Renal cortical epithelial cell (primary cell): ENCODE data around the gene KRTAP29-1. TPM values are rescaled to one million over a fixed set of nuclear protein-coding genes. Genes with fewer than 3 reads are reported as not detected.
"Not testable (repeated sequence)": the region's sequence is repeated elsewhere in the genome, so short reads cannot be mapped to it uniquely, and the experiment has no call there.

Source experiments
- DNase-seq: peaks from one replicate; pipeline ENCODE4 v3.0.0-alpha.2; 2011; ENCODE audit warnings: low read depth
- total RNA-seq: library from RNA; depleted of rRNA; stranded (reverse); fragments of >200 nt; gene quantifications from 2 replicates; pipeline ENCODE4 v1.2.3, GENCODE V29; 2014

KRTAP29-1 gene
- total RNA-seq, 1 donor from 2014 or later: not detected

DNA sequence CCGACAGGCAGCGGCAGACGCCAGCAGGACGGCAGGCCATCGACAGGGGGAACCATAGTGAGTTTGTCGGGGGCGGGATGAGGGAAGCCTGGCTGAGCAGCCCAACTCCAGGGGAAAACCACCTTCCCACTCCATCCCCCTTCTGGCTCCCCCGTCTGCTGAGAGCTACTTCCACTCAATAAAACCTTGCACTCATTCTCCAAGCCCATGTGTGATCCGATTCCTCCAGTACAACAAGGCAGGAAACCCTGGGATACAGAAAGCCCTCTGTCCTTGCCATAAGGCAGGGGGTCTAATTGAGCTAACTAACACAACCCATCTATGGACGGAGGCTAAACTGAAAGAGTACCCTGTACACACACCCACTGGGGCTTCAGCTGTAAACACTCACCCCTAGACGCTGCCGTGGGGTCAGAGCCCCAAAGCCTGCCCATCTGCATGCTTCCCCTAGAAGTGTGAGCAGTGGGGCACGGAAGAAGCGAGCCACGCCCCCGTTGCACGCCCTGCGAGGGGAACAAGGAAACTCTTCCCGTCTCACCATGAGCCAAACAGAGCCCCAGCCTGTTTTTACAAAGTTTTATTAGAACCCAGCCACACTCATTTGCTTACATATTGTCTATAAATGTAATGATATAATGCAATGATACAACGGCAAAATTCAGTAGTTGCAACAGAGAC is 4.1 kb downstream of the KRTAP29-1 start:
- no peak for DNase-seq

DNA sequence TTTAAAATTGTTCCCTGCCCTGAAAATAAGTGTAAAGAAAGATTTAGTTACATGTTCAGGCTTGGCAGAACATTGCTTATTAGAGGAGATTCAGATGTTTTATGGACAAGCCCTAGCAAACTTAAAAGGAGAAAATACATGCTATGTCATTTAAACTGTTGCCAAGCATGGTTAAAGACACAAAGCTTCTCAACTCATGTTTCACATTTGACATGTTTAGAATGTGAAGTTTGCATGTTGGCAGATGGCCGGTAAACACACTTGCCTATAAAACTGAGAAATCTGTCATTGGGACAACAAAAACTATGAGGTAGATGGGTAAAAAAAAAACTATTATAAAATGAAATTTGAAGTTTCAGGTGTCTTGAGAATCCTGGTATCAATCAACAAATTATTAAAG is 5.8 kb downstream of the KRTAP29-1 start:
- no peak for DNase-seq

DNA sequence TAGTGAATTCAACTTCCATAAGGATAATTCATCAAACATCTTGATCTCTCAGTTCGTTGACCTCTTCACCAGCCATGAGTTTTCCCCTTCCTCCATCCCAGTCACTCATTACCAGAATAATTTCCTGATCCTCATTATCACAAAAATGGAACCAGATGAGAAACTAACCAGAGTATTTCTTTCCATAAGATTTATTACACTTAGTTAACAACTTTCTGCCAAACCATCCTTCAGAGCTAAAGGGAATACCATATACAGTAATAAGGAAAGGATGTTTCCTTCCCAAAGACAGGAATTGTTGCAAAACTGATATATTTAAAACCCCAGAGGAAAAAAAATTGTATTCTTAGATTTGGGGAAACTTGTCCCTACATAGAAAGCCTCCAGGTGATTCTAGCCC is 8.6 kb downstream of the KRTAP29-1 start:
- no peak for DNase-seq

DNA sequence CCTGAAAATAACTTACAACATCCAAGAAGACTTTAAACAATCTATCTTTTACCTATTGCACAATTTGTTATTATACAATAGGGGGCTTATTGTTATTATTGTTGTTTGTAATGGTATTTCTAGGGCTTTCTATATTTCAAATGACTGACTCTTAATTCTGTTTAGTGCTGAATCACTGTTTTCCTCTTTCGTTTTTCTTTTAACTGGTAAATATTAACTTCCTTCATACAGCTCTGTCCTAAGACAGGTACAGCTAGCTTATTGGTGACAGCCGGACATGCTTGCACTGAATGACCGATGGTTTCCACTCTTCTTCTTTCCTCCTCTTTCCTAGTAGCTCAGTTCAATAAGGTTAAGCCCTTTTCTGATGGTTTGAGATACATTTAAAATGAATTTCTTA is 15.6 kb downstream of the KRTAP29-1 start:
- peak; percentile 80 for DNase-seq

DNA sequence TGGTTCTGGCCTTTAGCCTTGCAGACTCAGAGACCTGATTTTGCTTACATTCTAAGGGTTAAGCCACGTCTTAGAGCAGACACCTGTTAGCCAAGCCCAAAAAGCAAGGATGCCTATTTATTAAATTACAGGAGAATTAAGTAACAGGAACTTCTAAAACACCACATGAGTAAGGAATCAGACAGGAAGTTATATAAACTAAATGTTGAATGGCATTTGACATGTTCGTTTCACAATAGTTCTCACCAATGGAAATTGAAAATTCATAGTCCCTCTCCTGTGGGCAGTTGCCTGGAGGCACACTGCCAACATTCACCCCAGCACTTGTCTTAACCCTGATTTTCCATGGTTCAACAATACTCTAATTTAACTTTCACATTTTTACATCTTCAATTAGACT is 18.1 kb downstream of the KRTAP29-1 start:
- peak; percentile 77 for DNase-seq

DNA sequence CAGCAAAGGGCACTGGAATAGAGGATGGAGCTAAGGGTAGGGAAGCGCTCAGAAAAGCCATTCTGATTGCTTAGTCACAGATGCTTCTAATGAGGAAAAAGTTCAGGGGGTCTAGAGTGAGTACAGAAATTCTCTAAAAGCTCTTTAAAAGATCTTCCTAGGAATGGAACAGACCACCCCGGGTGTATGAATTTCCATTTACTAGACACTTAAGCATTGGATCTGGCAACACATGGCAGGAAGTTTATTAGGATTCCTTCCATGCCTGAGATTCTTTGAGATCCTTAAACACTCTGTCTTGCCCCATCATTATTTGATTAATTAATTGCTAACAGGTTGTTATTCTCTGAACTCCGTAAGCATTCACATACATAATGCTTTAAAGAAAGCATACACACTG is 18.6 kb downstream of the KRTAP29-1 start:
- DNase-seq: peak; percentile 71

DNA sequence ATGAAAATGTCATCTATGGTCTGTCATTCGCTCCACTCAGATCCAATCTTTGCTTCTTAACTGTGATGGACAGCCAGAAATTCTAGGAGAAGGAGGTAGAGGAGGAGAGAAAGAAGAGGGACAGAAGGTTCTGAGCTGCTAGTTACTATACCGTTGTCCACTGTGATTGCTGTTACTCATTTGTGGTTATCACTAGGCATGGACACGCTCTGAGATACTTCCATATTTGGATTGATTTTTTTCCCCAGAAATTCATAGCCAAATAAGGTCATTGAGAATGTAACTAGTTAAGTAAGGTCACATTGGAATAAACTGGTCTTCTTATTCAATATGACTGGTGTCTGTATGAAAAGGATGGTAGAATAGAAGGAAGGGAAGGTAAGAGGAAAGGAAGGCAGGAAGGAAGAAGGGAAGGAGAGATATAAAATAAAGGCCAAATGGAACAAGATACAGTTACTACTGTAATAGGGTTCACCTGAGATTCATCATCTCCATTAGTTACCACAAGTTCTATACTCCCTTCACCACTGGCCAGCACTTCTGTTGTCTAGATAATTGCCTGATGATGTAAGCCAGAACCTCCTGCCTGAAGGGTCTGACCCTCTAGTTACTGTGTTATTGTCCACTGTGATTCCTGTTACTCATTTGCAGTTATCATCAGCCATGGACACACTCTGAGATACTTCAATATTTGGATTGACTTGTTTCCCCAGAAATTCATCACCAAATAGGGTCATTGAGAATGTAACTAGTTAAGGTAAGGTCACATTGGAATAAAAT is 24.3 kb downstream of the KRTAP29-1 start:
- peak; percentile 62 for DNase-seq

DNA sequence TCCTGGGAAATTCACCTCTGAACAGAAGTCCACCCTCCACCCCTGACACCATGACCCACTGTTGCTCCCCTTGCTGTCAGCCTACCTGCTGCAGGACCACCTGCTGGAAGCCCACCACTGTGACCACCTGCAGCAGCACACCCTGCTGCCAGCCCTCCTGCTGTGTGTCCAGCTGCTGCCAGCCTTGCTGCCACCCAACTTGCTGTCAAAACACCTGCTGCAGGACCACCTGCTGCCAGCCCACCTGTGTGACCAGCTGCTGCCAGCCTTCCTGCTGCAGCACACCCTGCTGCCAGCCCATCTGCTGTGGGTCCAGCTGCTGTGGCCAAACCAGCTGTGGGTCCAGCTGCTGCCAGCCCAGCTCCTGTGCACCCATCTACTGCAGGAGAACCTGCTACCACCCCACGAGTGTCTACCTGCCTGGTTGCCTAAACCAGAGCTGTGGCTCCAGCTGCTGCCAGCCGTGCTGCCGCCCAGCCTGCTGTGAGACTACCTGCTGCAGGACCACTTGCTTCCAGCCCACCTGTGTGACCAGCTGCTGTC is 26.9 kb downstream of the KRTAP29-1 start, which contains the start of gene KRTAP9-7:
Gene KRTAP9-7, plus strand, starts transcription at position 51 of the 543 bp plus-strand sequence. Its CDS starts 0 bp downstream, at position 51.
- not testable (repeated sequence) for DNase-seq

DNA sequence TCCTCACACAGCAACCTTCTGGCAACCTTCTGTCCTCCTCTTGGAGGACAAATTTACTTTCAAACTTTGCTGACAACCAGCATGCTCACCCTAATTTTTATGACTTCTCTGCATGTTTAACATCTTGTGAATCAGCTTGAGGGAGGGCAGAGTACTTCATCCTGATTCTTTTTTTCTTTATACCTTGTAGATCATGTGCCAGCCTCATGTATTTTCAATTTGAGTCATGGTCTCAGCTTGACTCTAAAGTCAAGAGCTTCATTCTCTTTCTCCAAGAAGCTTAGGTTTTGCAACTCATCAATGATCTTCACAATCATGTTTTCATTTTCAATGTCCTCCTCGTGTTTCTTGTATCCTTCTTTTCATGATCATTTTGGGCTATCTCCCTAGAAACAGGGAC is 30.8 kb downstream of the KRTAP29-1 start:
- no peak for DNase-seq

DNA sequence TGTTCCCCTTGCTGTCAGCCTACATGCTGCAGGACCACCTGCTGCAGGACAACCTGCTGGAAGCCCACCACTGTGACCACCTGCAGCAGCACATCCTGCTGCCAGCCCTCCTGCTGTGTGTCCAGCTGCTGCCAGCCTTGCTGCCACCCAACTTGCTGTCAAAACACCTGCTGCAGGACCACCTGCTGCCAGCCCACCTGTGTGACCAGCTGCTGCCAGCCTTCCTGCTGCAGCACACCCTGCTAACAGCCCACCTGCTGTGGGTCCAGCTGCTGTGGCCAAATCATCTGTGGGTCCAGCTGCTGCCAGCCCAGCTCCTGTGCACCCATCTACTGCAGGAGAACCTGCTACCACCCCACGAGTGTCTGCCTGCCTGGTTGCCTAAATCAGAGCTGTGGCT is 31.3 kb downstream of the KRTAP29-1 start:
- not testable (repeated sequence) for DNase-seq

DNA sequence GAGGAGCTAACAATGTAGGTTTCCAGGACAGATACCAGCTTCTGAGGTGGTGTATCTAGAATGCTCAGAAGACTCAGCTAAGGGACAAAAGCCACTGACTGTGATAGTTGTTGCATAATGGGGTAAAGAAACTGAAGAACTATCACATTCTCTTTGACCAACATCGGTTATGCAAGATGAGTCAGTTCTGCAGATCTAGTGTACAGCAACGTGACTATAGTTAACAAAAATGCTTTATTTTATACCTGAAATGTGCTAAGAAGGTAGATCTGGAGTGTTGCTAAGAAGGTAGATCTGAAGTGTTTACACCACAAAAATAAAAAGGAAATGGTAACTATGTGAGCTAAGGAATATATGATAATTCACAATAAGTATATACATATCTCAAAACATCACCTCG is 34.9 kb downstream of the KRTAP29-1 start:
- no peak for DNase-seq

DNA sequence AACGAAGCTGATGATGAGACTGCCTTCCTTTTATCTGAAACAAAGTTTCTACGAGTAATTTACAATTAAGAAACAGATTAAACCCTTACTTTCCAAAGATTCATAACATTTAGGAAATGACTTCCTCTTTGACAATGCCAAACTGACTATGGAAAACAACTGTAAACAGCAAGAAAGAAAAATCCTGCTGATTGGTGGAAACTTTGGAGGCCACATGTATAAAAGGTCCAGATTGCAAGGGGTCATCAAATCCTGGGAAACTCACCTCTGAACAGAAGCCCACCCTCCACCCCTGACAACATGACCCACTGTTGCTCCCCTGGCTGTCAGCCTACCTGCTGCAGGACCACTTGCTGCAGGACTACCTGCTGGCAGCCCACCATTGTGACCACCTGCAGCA is 37.6 kb downstream of the KRTAP29-1 start, which contains the start of gene KRTAP9-6:
Gene KRTAP9-6, plus strand, starts transcription at position 301 of the 400 bp plus-strand sequence. Its CDS starts 0 bp downstream, at position 301.
- DNase-seq: no peak

DNA sequence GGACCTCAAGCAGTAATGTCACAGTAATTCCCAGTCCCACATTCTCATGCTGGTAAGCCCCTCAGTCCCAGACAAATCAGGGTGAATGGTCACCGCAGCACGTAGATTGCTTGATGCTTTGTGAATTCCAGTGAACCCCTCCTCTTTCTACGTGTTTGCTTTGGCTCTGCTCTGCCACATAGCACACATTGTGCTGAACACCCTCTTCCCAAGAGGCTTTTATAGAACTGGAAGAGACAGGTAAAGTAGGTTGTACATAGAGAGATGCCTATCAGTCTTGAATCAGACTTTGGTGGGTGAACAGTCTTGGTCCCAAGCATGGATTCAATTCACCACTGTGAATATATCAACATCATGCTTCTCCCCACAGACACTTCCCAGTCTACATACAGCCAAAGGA is 38.1 kb downstream of the KRTAP29-1 start:
- DNase-seq: no peak

DNA sequence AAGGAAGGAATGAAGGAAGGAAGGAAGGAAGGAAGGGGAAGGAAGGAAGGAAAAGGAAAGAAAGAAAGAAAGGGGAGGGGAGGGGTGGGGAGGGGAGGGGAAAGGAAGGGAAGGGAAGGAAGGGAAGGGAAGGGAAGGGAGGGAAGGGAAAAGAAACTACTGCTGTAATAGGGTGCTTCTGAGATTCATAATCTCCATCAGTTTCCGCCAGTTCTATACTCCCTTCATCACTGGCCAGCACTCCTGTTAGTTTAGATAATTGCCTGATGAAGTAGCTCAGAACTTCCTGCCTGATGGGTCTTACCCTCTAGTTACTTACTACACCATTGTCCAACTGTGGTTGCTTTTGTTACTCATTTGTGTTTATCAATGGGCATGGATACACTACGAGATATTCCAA is 39.4 kb downstream of the KRTAP29-1 start:
- DNase-seq: no peak

DNA sequence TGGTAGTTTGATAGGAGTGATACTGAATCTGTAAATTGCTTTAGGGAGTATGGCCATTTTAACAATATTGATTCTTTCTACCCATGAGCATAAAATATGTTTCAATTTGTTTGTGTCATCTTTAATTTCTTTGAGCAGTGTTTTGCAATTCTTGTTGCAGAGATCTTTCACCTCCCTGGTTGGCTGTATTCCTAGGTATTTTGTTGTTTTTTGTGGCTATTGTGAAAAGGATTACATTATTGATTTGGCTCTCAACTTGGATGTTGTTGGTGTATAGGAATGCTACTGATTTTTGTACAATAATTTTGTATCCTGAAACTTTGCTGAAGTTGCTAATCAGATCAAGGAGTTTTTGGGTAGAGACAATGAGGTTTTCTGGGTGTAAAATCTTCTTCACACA is 44.2 kb downstream of the KRTAP29-1 start:
- no peak for DNase-seq

DNA sequence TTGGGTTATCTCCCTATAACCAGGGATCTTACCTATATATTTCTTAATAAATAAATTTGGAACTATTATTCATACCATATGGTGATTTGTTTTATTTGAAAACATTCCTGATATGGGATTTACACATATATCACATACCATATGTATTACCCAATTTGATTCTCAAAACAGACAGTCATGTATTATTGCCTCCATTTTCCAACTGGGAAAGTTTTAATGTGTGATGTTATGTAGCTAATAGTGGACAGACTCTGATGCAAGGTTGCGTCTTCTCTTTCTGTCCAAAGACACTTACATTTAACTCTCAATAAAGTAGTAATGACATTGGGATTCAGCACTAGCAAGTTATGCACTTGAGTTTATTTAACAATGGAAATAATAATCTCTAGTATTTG is 46.4 kb downstream of the KRTAP29-1 start:
- no peak for DNase-seq

DNA sequence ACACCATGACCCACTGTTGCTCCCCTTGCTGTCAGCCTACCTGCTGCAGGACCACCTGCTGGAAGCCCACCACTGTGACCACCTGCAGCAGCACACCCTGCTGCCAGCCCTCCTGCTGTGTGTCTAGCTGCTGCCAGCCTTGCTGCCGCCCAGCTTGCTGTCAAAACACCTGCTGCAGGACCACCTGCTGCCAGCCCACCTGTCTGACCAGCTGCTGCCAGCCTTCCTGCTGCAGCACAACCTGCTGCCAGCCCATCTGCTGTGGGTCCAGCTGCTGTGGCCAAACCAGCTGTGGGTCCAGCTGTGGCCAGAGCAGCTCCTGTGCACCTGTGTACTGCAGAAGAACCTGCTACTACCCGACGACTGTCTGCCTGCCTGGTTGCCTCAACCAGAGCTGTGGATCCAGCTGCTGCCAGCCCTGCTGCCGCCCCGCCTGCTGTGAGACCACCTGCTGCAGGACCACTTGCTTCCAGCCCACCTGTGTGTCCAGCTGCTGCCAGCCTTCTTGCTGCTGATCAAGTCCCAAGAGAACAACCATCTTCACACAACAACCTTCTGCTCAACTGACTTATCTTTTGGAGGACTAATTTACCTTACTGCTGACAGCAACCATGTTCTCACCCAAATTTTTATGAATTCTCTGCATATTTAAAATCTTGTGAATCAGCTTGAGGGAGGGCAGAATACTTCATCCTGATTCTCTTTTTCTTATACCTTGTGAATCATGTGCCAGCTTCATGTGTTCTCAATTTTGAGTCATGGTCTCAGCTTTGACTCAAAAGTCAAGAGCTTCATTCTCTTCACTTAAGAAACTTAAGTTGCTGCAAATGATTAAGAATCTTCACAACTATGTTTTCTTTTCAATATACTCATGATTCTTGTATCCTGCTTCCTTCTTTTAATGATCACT is 47.0 kb downstream of the KRTAP29-1 start, which contains the start of gene KRTAP9-9:
Gene KRTAP9-9, plus strand, starts transcription at position 4 of the 910 bp plus-strand sequence.
- DNase-seq: not testable (repeated sequence)

DNA sequence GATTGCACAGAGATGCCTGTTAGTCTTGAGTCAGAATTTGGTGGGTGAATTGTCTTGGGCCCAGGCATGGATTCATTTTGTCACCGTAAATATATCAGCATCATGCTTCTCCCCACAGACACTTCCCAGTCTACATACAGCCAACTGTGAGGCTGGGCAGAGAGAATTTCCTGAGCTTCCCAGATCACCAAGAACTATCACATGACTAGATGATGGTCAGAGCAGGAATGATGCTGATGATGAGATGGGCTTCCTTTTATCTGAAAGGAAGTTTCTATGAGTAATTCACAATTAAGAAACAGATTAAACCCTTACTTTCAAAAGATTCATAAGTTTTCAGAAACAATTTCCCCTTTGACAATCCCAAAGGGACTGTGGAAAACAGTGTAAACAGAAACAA is 47.8 kb downstream of the KRTAP29-1 start:
- no peak for DNase-seq
